HG03159 (cell line): ENCODE data around the gene ZDHHC18.
"Not testable (repeated sequence)": the region's sequence is repeated elsewhere in the genome, so short reads cannot be mapped to it uniquely, and the experiment has no call there.

ENCODE experiments used
- ATAC-seq: cut with Tn5 transposase; IDR thresholded peaks from one replicate; pipeline ENCODE4 v1.9.1; 2021; ENCODE audit warnings: mild to moderate bottlenecking, moderate library complexity; ENCODE audit not compliant: unreplicated experiment

Gene ZDHHC18

GRCh38 chr1:26790551-26790953, 35.9 kb upstream of the ZDHHC18 start:
- ATAC-seq = no peak

GRCh38 chr1:26791148-26791547, 35.3 kb upstream of the ZDHHC18 start:
- no peak for ATAC-seq

DNA sequence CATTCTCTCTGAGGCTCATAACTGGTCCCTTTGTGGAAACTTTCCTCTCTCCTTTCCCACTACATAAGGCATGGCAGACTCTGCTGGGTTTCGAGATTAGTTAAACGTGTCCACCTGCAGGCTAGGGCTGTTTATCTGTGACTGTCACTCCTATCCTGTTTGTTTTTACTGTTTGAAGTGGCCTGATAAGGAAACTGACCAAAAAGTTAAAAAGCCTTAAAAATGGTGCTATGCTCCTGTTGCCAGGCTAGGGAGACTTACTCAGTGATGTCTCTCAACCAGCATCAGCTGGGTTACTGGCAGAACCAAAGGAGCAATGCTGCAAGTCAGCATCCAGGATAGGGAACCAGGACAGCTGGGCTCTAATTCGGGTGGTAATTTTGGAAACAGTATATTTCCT, 34.9 kb upstream of the ZDHHC18 start:
- ATAC-seq = no peak

DNA sequence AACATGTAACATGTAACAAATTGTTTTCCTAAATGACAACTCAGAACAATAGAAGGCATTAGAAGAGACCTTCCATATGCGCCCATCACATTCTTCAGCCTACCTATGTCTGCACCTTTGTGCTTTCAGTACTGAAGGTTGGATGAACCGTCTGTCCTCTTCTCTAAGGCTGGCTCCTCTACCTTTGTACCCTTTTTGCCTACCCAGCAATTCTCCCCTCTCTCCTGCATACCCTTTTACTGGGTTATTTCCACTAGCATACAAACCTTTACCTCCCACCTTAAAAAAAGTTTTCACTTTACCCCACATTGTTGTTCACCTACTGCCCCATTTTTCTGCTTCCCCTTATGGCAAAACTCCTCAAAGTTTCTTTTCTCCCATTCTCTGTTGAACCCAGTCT, 33.6 kb upstream of the ZDHHC18 start:
- no peak for ATAC-seq

DNA sequence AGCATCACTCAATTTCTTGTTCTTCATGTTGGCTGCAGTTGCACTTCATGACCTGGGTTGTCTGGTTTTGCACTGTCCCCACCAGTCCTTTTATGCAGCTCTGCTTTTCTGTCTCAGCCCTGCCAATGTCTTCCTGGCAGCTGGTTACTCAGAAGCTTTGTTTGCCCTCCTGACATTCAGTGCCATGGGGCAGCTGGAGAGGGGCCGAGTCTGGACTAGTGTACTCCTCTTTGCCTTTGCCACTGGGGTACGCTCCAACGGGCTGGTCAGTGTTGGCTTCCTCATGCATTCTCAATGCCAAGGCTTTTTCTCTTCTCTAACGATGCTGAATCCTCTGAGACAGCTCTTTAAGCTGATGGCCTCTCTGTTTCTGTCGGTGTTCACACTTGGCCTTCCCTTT, 32.1 kb upstream of the ZDHHC18 start:
- no peak for ATAC-seq

DNA sequence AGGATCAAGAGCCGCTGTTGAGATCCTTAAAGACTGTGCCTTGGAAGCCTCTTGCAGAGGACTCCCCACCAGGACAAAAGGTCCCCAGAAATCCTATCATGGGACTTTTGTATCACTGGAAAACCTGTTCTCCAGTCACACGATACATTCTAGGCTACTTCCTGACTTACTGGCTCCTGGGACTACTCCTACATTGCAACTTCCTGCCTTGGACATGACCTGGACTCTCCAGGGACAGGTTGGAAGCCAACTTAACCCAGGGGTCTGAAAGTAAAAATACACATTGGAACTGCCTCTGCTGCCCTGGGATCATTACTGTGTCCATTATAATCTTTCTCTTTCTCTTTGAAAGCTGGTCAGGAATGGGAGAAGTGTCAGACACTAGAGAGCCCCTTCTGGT, 28.9 kb upstream of the ZDHHC18 start:
- ATAC-seq = no peak

GRCh38 chr1:26799479-26800142, 26.9 kb upstream of the ZDHHC18 start:
- ATAC-seq = no peak

GRCh38 chr1:26803932-26804331, 22.6 kb upstream of the ZDHHC18 start:
- not testable (repeated sequence) for ATAC-seq

GRCh38 chr1:26810105-26810504, 16.4 kb upstream of the ZDHHC18 start:
- ATAC-seq = not testable (repeated sequence)

GRCh38 chr1:26811057-26811456, 15.4 kb upstream of the ZDHHC18 start:
- ATAC-seq = no peak

GRCh38 chr1:26811708-26812107, 14.8 kb upstream of the ZDHHC18 start:
- no peak for ATAC-seq

DNA sequence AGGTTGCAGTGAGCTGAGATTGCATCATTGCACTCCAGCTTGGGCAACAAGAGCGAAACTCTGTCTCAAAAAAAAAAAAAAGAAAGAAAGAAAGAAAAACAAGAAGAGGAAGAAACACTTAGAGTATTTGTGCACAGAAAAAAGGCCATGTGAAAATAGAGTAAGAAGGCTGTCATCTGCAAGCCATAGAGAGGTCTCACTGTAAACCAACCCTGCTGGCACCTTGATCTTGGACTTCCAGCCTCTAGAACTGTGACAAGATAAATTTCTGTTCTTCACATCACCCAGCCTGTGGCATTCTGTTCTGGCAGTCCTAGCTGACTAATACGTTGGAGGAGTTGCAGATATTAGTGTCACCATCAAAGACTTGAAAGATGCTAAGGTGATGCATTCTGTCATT, 12.1 kb upstream of the ZDHHC18 start:
- no peak for ATAC-seq

GRCh38 chr1:26814893-26815292, 11.6 kb upstream of the ZDHHC18 start:
- no peak for ATAC-seq

DNA sequence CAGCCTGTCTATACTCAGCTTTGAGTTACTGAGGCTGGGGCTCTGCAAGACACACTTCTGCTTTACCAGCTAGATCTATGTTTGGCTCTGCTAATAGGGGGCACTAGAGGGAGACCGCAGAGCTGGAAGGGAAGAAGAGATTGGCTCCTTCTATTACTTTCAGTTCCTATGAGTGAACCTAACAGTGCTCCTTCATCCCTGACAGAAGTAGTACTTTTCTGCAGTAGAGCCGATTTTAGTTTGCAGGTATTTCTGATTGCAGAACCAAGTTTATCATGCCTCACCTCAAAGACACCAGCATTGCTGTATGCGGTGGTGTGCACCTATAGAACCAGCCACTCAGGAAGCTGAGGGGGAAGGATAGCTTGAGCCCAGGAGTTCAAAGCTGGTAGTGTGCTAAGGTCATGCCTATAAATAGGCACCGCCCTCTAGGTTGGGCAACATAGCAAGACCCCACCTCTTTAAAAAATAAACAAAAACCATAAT, 5.7 kb upstream of the ZDHHC18 start:
- ATAC-seq = peak; percentile 93

- no peak for ATAC-seq
Observed at GRCh38 chr1:26822737-26823395, 3.6 kb upstream of the ZDHHC18 start.

GRCh38 chr1:26824731-26825130, 1.8 kb upstream of the ZDHHC18 start:
- no peak for ATAC-seq

GRCh38 chr1:26827106-26827604, 667 bp downstream of the ZDHHC18 start:
- ATAC-seq = no peak

- no peak for ATAC-seq
Observed at GRCh38 chr1:26827663-26828062, 1.2 kb downstream of the ZDHHC18 start.

DNA sequence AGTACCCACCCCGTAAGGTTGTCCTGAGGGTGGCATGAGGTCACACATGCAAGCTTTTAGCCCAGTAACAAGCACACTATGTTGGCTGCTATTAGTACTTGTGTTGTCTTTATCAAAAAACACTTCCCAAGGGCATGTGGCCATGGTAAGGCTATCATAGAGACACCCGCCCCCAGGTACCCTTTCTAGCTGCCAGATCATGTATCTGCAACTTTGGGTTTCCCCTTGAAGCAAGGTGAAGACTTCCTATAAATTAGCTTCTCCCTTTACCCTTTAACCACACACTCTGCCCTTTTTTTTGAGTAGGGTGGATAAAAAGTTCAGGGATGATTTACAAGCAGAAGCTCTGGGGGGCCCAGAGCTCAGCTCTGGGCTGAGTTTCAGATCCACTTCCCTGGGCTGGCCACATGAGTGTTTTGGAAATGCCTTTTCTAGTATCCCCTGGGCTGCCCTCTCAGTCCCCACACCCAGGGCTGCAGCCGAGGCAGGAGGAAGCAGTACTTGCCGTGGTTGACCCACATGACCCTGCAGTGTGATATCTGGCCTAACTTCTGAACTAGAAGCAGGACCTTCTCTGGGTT, 2.0 kb downstream of the ZDHHC18 start:
- ATAC-seq = no peak

GRCh38 chr1:26829184-26829911, 2.9 kb downstream of the ZDHHC18 start:
- no peak for ATAC-seq

- ATAC-seq = no peak
Observed at GRCh38 chr1:26831059-26831458, 4.6 kb downstream of the ZDHHC18 start.
